Left renal pelvis (tissue), 4 donors: Measurements from ENCODE around the gene ALKBH7. TPM values are rescaled to one million over a fixed set of nuclear protein-coding genes. Genes with fewer than 3 reads are reported as not detected.

Source experiments
- DNase-seq, 4 donors: peaks; one replicate each; pipeline ENCODE4 v3.0.0-alpha.2; 2013; ENCODE audit warnings: low read depth in 4 of 4, low spot score in 3 of 4
- polyA plus RNA-seq, 4 donors: library from polyadenylated mRNA; unstranded; fragments of 120-200 nt; gene quantifications; one replicate each; pipeline ENCODE4 v1.2.1, GENCODE V29; 2013; ENCODE audit not compliant: insufficient read length in 4 of 4

Gene ALKBH7
- polyA plus RNA-seq, 4 donors: 40.0 to 91.4 (median 43.3) TPM

- no peak for DNase-seq
Observed at GRCh38 chr19:6362351-6362801, 10.2 kb upstream of the ALKBH7 start.

- no peak for DNase-seq
Observed at GRCh38 chr19:6364353-6364752, 8.2 kb upstream of the ALKBH7 start.

- peak; percentile 90 to 95 (median 93) for DNase-seq
Observed at GRCh38 chr19:6373096-6373812, 660 bp downstream of the ALKBH7 start.

GRCh38 chr19:6373813-6374108 is 1.2 kb downstream of the ALKBH7 start:
- no peak for DNase-seq

- no peak for DNase-seq
Observed at GRCh38 chr19:6374161-6374709, 1.6 kb downstream of the ALKBH7 start.

GRCh38 chr19:6374711-6375410 is 2.3 kb downstream of the ALKBH7 start:
- no peak for DNase-seq

GRCh38 chr19:6375411-6376010 is 2.9 kb downstream of the ALKBH7 start, which contains the start of gene PSPN:
PSPN (minus strand) TSS chr19:6375933; CDS start chr19:6375849, 84 bp downstream.
- no peak for DNase-seq

GRCh38 chr19:6376512-6377190 is 4.1 kb downstream of the ALKBH7 start:
- no peak for DNase-seq

- no peak for DNase-seq
Observed at GRCh38 chr19:6378041-6378440, 5.4 kb downstream of the ALKBH7 start.

GRCh38 chr19:6378486-6378885 is 5.9 kb downstream of the ALKBH7 start:
- DNase-seq: no peak

- no peak for DNase-seq
Observed at GRCh38 chr19:6379744-6380143, 7.2 kb downstream of the ALKBH7 start.

- no peak for DNase-seq
Observed at GRCh38 chr19:6381030-6381750, 8.6 kb downstream of the ALKBH7 start.

GRCh38 chr19:6383188-6383587 is 10.6 kb downstream of the ALKBH7 start:
- DNase-seq: no peak

GRCh38 chr19:6384381-6384780 is 11.8 kb downstream of the ALKBH7 start:
- no peak for DNase-seq

- DNase-seq: no peak
Observed at GRCh38 chr19:6387372-6387771, 14.8 kb downstream of the ALKBH7 start.

GRCh38 chr19:6392221-6393073 is 19.9 kb downstream of the ALKBH7 start:
- no peak for DNase-seq

- peak; percentile 92 to 96 (median 94) for DNase-seq
Observed at GRCh38 chr19:6393074-6393982, 20.7 kb downstream of the ALKBH7 start, which contains the start of gene GTF2F1. GTF2F1 (minus strand) TSS chr19:6393164; CDS start chr19:6392995, 169 bp downstream.

GRCh38 chr19:6393983-6394412 is 21.4 kb downstream of the ALKBH7 start:
- no peak for DNase-seq
